DND-41 (cell line): ENCODE results near the gene SRPRB.

Source experiments
- EZH2 ChIP-seq: IDR thresholded peaks from 3 replicates; pipeline ENCODE4 v1.6.1; 2012; ENCODE audit warnings: borderline replicate concordance, low read depth, mild to moderate bottlenecking, moderate library complexity, low read length, inconsistent platforms; ENCODE audit not compliant: severe bottlenecking
- TF ChIP-seq, protein P1 (sequence below): IDR thresholded peaks from 2 replicates; pipeline ENCODE4 v1.5.1; 2012; ENCODE audit warnings: borderline replicate concordance, low read length, moderate library complexity, mild to moderate bottlenecking; ENCODE audit not compliant: poor library complexity, severe bottlenecking; ENCODE audit errors: extremely low read depth

DNA sequence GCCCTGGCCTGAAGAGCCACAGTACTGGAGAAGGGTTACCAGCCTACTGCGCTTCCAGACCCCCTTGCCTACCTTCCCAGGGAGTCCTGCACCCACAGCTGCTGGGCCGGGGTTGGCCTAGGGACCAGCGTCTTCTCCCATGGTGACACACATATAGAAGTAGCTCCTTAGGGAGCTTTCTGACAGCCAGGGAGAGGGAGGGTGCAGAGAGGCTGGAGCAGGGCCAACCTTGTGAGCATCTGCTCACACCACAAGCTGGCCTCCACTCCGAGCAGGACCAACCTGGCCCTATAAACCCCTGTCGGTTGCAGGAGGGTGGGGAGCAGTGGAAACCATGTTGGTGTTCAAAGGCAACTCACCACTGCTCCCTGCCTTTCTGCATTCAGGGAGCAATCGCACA lies 35.2 kb downstream of the SRPRB start:
- TF ChIP-seq EZH2 = no peak
- TF ChIP-seq, protein P1, sequence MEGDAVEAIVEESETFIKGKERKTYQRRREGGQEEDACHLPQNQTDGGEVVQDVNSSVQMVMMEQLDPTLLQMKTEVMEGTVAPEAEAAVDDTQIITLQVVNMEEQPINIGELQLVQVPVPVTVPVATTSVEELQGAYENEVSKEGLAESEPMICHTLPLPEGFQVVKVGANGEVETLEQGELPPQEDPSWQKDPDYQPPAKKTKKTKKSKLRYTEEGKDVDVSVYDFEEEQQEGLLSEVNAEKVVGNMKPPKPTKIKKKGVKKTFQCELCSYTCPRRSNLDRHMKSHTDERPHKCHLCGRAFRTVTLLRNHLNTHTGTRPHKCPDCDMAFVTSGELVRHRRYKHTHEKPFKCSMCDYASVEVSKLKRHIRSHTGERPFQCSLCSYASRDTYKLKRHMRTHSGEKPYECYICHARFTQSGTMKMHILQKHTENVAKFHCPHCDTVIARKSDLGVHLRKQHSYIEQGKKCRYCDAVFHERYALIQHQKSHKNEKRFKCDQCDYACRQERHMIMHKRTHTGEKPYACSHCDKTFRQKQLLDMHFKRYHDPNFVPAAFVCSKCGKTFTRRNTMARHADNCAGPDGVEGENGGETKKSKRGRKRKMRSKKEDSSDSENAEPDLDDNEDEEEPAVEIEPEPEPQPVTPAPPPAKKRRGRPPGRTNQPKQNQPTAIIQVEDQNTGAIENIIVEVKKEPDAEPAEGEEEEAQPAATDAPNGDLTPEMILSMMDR = no peak
